Measurements from ENCODE around the gene HIF1AN.
A peak's percentile ranks its signal among the peaks of the same experiment; 100 is the strongest.

Gene HIF1AN

DNA sequence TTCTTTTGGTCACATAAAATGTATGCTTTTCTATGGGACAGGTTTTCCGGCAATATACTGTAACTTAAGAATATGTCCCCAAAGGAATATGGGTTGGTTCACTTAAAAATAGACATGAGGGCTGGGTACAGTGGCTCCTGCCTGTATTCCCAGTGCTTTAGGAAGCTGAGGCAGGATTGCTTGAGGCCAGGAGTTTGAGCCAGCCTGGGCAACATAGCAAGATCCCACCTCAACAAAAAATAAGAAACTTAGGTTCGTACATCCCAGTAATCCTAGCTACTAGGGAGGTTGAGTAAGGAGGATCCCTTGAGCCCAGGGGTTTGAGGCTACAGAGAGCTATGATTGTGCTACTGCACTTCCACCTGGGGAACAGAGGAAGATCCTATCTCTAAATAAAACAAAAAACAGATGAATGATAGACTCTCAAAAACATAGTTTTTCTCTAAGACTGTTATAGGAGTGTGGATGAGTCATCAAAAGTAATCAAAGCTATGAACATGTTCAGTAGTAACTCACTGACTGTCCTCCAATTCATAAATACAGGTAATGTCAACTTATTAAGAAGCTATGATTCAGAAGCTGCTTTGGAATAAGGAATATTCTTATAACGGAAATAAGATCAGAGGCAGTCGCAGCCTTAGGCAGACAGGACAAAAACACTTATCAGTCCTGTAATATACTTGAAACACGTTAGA lies 13.5 kb upstream of the HIF1AN start:
- DNase-seq, result no peak

DNA sequence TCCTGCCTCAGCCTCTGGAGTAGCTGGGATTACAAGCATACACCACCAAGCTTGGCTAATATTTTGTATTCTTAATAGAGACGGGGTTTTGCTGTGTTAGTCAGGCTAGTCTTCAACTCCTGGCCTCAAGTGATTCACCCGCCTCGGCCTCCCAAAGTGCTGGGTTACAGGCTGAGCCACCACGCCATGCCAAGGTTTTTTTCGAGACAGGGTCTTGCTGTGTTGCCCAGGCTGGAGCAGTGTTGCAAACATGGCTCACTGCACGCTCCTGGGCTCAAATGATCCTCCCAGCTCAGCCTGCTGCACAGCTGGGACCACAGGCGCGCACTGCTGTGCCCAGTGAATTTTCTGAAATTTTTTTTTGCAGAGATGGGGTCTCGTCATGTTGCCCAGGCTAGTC lies 12.8 kb upstream of the HIF1AN start:
- no peak for DNase-seq

DNA sequence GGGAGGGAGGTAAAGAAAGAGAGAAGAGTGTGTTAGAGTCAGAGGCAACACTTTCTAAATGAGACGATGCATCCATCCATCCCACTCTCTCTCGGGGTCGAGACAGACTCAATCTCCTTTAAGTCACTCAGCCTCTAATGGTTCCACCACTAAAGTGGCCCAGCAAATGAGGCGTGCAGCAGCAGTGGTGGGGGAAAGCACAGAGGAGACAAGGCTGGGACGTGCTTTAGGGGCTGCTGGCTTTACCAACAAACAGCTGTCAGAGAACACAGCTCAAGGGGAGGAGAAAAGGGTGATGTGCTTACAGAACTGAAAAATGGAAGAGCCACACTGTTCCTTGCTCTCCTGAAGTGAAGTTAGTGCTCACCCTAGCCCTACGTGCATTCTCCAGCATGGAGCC lies 11.5 kb upstream of the HIF1AN start:
- no peak for DNase-seq

DNA sequence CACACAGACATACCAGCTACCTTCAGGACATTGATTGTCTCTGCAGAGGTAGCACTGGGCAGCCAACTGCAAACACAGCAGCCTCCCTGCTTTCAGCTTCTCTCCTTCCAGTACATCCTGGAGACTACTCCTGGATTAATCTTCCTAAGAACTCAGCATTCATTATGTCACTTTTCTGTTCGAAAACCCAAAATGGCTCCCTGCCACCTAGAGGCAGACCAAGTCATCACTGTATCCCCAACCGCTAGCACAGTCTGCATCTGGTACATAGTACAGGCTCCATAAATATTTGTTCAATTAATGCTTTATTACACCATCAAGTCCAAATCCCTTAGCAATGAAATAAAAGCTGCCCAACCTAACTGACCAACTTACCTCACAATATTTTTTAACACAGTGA lies 11.1 kb upstream of the HIF1AN start:
- DNase-seq, result no peak

DNA sequence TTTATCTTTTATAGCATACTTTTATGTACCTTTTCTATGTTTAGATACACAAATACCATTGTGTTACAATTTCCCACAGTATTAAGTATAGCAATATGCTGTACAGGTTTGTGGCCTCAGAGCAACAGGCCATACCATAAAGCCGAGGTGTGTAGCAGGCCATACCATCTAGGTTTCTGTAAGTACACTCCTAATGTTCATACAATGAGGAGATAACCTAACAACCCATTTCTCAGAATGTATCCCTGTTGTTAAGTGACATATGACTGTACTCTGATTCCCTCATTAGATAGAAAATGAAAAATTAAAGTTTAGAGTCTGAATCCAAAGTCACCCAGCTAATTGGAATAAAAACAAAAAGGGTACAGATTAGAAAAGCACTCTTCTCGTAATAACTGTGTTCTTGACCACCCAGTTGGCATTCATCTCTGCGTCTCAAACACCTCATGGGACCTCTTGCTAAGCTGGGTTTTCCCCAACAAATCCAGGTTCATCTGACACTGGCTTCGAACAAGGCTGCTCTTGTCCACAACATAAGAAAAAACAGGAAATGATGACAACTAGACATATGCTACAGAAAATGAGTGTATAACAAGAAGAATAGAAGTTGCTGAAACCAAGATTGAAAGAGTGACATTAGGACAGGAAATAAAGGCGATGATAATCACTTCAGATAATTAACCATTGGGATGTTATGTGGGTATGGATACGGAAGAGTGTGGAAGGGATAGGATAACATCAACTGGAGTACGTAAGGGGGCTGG lies 7.4 kb upstream of the HIF1AN start:
- no peak for DNase-seq

DNA sequence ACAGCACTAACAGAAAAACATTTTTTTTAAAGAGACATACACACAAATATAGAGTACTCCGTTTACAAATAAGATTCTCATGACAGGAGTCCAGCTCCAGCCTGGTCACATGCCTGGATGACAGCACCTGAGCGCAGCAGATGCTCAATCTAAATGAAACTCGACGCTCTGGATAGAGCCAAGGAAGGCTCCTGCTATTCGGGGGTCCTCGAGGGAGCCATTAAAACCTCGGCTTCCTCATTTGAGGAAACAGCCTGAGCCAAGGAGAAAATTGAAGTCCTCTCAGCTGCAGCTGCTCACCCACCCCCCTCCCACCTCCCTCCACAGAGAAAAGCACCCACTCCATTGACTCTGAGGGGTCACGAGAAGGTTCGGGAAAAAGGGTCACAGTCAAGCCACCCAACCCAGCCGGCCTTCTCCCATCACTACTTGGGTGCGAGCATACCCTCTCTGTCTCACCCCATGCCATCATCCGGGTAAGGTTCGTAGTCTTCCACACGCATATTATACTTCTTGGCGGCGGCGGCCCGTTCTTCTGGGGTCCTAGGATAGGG lies 6.7 kb upstream of the HIF1AN start:
- DNase-seq, result no peak

DNA sequence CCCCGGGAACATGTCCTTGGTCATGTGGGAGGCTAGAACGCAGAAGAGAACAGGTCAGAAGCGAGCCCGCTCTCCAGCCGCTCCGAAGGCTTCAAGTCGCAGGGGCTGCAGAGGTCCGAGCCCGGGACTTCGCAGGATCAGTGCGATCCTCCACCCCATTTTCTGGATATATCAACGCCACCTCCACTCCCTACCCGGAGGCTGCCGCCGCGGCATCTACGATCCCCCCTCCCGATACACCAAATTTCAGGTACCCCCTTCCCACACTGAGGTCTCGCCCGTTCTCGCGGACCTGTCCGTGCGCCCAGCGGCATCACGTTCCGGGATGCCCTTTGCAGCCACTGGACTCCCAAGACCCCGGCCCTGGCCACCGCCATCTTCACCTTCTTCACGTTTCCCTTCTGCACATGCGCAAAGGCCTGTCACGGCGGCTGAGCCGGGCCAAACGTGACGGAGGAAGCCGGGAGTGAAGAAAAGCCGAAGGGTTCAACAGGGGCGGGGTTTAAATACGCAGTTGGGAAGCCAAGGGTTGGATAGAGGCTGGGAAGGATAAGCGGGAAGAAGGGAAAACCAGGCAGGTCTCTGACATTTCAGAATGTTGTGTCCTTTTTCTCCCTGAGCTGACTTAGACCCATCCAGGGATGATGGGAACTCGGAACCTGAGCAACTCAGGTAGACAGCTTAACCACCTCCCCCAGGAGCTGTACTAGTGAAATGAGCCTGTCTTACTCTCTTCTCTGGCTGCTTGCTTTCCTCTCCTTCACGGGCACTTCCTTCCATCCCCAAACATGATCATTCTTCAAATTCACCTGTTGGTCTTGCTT lies 6.1 kb upstream of the HIF1AN start, which contains the start of gene NDUFB8:
TSS of gene NDUFB8 (minus strand) at position 397 of the 824 bp plus-strand sequence. CDS start at position 377, 20 bp downstream.
- peak; percentile 84 for DNase-seq

DNA sequence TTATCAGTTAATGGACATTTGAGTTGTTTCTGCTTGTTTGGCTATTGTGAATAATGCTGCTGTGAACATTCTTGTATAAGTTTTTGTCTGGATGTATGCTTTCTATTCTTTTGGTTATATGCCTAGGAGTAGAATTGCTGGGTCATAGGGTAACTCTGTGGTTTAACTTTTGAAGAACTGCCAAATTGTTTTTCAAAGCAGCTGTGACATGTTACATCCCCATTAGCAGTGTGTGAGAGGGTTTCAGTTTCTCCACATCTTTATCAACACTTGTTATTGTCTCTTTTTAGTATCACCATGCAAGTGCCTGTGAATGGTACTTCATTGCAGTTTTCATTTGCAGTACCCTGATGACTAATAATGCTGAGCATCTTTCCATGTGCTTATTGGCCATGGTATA lies 4.0 kb upstream of the HIF1AN start:
- no peak for DNase-seq

DNA sequence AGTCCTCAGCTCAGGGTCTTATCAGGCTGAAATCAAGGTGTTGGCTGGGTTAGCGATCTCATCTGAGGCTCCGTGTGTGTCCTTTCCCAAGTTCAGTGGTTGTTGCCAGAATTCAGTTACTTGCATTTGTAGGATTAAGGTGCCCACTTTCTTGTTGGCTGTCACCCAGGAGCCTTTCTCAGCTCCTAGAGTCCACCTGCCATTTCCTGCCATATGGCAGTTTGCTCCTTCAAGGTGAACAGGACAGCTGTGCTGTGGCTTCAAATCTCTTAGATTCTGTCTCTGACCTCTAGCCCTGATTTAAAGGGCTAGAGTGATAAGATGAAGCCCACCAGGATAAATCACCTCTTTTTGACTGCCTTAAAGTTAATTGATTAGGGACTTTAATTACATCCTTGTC lies 1.0 kb upstream of the HIF1AN start:
- DNase-seq, result no peak

DNA sequence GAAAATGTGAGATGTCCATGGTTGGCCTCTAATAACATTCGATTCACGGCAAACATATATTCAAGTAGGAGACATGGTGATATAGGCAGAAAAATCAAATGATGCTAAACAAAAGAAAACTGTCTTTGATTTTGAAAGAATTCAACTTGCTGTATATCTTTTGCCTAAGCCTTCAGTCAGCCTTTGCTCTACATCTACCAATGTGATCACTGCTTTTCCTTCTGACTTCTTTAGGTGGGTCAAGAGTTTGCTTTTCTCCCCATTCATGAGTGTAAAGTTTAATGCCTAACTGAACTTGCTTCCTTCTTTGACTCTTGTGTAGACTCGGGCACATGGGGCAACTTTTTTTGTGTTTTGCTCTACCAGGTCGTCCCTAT lies 417 bp upstream of the HIF1AN start:
- DNase-seq, result no peak

DNA sequence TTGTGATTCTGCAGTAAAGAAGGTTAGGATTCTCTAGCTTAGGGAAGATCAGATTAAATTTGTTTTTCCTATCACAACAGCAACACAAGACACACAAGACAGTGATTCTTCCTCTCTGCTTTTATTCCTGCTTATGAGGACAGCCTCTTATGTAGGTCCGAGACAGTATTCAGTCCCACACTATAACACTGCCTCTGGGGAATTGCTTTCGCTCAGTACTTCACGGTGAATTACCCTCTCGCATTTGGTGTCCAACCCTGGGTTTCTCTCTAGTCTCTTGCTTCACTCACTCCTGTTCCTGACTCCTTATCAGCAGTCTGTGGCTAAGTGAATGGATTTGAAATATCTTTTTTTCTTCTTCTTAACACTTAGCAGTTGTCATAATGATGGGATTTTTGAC lies 1.7 kb downstream of the HIF1AN start:
- no peak for DNase-seq

DNA sequence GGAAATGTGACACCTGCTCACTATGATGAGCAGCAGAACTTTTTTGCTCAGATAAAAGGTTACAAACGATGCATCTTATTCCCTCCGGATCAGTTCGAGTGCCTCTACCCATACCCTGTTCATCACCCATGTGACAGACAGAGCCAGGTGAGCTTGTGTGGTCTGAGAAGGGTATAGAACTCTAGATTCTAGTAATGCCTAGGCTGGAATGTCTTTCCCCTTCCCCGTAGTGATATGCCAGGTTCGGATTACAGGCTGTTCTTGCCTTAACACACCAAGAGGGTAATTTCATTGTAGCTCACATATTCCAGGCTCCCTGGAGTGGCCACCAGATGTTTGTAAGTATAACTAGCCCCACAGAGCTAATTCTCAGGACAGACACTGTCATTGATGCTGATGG lies 9.2 kb downstream of the HIF1AN start:
- DNase-seq, result no peak

DNA sequence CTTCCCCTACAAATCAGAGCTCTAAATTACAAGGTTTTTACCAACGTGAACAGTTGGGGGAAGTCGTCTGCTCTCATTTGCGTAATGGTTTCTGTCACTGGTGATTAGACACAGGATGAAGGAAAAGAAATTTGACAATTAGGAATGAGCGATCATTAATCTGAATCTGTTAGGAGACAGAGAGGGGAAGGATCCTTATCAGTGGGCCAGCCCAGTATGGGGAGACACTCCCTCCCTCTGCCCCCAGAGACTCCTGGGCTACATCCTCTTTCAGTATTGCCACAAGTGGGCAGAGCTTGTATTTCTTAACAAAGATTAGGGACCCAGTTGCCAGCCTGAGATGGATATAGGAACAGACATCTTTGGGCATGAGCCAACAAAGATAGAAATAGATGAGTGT lies 15.5 kb downstream of the HIF1AN start:
- no peak for DNase-seq

DNA sequence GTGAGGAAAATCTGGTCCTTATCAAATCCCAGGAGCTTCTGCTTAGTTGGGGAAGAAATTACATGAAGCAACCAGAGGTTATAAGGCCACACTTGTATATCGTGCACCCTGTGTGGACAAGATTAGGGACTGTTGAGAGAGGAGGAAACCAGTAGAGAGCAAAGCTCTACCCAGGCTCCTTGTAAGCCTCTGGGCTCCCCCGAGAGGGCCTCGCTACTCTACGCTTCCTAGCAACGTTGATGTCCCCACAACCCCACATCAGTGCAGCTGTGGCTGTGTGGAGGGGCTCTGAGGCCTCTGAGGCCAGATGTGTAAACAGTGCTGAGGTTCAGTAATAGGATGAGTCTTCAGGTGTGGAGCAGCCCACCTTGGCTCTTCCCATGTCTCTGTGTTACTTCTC lies 16.0 kb downstream of the HIF1AN start:
- no peak for DNase-seq

DNA sequence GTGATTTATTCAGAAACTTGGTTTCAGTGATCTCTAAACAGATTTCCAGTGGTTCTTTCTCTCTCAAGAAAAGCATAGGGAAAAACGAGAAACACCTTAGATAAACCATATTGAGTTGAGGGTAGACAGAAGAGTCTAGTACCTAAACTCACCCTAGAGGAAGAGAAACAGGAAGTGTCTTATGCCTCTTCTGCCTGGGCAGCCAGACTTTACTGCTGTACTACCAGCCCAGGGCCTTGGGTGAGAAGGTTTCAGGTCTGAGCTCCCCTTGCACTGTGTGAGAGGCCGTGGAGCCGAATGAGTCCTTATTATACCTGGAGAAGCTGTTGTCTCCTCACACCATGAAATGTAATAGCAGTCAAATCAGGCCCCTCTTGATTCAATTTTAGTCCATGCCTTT lies 18.2 kb downstream of the HIF1AN start:
- DNase-seq, result no peak

DNA sequence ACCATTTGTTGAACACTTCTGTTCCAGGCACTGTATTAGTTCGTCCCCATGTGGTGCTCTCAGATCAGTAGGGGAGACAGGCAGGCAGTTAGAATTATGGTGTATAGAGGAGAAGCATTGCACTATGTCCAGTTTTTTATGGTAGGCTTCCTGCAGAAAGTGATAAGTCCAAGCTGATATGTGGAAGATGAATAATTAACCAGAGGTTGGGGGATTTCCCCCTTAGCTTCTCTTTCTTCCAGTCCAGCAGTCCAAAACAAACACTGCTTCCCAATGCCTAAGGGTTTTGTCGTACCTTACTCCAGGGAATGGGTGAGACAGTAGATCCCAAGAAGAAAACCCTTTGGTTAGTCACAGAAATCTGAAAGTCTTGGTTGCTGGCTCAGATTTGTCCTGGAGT lies 19.2 kb downstream of the HIF1AN start:
- DNase-seq, result no peak

DNA sequence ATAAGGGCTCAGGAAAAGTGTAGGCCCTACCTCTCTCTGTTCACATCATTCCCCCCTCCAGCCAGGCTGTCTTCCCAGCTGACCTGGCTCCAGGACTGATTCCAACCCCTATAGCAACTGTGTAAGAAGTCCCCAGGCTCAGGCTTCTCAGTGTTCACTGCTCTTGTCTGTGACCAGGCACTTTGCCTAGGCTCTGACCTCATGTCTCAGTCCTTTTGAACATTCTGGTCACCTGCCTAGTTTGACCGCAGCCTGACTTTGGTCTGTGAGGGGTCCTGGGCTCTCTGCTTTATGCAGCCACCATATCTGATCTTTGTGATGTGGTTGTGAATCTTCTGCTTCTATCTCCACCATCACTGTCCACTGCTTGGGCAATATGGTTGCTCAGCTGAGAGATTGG lies 24.5 kb downstream of the HIF1AN start:
- no peak for DNase-seq

DNA sequence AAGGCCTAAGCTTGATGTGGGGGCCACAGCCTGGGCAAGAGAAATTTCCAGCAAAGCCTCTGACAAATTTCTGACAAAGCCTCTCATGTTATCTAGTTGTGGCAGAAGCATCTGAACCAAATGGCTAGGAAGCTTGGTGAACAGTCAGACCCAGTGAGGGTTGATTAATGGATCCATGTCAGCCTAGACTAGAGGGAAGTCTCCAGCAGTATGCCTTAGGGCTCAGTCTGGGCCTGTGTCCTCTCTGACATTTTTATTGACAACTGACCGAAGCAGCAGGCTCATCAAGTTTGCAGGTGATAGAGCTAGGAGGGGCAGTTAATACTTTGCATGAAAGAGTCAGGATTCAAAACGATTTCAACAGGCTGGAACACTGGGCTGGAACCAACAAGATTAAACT lies 25.3 kb downstream of the HIF1AN start:
- DNase-seq, result no peak

DNA sequence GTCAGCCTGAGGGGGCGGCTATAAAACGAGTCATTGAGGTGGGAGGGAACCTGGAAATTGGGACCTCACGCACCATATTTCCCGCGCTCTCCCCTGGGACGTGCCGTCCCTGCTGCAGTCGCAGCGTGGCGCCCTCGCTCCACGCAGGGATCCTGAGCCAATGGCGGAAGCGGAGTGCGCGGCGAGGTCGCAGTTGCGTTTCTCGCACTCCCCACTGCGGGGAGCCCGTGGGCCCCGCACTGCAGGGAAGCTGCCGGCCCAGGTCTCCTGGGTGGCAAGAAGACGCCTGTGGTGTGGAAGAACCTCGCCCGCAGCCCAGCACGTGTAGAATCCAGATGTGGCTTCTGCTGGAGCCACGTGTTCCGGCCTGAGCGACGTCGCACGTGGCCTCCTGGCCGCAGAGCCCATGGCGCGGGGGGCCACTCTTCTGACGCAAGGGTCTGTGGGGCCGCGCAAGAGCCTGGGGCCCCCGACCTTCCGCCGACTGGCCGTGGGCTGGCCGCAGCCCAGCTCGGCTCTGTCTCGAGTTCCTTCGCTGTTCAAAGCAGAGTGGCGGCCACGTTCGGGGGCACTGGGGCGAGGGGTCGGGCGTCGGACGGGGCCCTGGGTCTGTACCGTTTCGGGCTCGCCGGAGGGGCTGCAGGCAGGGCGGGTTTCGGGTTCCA lies 26.4 kb downstream of the HIF1AN start:
- DNase-seq, result peak; percentile 72

DNA sequence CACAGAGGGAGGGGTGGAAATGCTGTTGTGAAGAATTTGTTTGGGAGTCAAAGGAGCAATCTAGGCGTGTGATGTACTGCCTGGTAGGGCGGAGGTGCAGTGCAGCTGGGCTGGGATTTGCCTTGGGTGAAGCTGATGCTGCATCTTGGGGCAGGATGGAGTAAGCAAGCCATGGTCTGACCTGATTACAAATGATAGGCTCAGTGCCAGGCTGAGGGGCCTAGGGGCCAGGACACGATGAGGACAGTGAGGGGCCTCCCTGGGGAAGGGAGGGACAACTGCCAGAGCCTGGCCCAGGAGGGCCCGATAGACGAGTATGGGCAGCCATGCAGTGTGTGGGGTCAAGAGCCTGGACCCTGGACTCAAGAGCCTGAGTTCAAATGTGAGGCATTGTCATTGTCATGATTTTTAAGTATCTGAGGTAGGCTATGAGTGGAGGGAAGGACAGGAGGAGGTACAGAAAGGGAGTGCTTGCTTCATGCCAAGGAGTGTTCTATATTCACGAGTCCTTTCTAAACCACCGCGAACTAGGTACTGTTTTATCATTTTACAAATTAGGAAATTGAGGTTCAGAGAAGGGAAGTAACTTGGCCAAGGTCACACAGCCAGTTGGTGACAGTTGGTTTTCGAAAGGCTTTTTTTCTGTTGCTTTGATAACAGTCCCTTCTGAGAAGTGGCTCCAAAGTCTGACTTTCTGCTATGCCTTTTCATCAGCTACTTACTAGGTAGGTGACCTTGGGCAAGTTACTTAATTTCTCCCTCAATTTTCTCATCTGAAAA lies 29.7 kb downstream of the HIF1AN start:
- no peak for DNase-seq

DNA sequence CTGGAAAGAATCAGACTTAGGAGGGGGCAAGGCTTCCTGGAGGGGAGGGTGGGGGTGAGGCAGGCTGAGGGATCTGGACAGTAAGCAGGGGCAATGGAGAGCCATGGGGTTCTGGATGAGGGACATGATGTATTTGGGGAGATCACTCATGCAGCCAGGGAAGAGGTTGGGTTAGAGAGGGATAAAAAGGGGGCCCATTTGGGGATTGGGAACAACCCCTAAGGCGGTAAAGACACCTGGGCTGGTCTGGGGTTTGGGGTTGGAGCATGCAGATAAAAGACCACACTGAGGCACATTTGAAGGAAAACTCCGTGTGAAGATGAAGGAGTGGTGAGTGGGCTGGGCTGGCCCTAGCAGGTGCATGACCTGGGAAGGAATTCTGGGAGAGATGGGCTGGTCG lies 30.8 kb downstream of the HIF1AN start:
- no peak for DNase-seq

DNA sequence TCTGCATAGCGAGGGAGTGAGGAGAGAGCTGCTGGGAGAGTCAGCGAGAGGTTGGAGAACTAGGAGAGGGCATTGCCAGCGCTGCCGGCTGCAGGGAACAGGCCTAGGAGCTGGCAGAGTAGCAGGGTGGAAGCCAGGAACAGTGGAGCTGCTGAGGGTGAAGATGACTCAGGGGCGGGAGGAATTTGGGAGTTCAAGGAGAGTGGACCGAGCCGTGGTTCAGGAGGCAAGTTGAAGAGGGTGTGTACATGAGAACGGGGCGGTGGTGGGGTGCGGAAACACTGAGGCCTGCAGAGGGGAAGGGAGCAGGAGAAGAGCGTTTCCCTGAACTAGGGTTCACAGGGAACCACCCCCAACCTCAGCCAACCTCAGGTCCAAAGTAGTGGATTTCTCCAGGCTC lies 31.5 kb downstream of the HIF1AN start:
- DNase-seq, result no peak
